ENCODE data around the gene ABCA3.

DNA sequence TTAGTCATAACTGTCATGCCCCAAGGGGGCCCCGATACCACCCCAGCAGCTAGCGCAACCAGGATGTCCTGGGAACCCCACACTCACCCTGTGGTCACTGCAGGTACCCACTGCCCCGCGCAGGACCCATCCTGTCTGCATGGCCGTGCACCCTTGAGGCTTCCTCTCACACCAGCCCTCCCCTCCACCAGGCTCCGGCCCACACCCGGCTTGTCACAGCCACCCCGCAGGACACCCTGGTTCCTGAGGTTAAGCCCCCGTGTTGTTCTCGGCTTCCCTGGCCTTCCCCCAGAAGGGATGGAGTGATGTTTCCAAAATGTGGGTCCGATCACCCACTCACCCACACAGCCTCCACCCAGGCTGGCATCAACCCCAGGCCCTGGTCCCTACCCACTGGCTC, 96.7 kb downstream of the ABCA3 start:
- no peak for TF ChIP-seq POLR2AphosphoS5 (IDR thresholded peaks at IDR 0.05; ENCODE audit: low read depth, low read length)
- TF ChIP-seq SIN3A (IDR thresholded peaks at IDR 0.05; ENCODE audit: borderline replicate concordance, insufficient read depth, low read length) = no peak
- TF ChIP-seq TAF1 (IDR thresholded peaks at IDR 0.05; ENCODE audit: borderline replicate concordance, insufficient read depth, low read length) = no peak
